ENCODE results near the gene PSMC5. TPM values are rescaled to one million over a fixed set of nuclear protein-coding genes. Genes with fewer than 3 reads are reported as not detected.

The PSMC5 gene
- 135 to 152 TPM (median 149 TPM) in 3 replicates for total RNA-seq (2021)
- Bru-seq, nascent RNA, result percentile 93 among the genes with signal in this experiment
- long read RNA-seq, experiment 1, transcript PSMC5-212 (11 exons, 1,474 nt), result minor isoform, 5 of 559 reads
- long read RNA-seq, experiment 1, transcript PSMC5-201 (12 exons, 1,579 nt), result major isoform, 458 of 559 reads
- long read RNA-seq, experiment 1, transcript PSMC5-203 (12 exons, 1,680 nt), result minor isoform, 36 of 559 reads
- long read RNA-seq, experiment 1, partial matches to known transcripts, result 23 of 559 reads
- long read RNA-seq, experiment 1, other reads (novel, unspliced or antisense), result 36 of 559 reads
- long read RNA-seq, experiment 2, transcript PSMC5-203 (12 exons, 1,680 nt), result minor isoform, 6 of 217 reads
- long read RNA-seq, experiment 2, transcript PSMC5-201 (12 exons, 1,579 nt), result major isoform, 119 of 217 reads
- long read RNA-seq, experiment 2, partial matches to known transcripts, result 39 of 217 reads
- long read RNA-seq, experiment 2, other reads (novel, unspliced or antisense), result 49 of 217 reads
- long read RNA-seq, experiment 3, transcript PSMC5-201 (12 exons, 1,579 nt), result major isoform, 1,145 of 1,286 reads
- long read RNA-seq, experiment 3, transcript PSMC5-212 (11 exons, 1,474 nt), result minor isoform, 6 of 1,286 reads
- long read RNA-seq, experiment 3, transcript PSMC5-203 (12 exons, 1,680 nt), result minor isoform, 50 of 1,286 reads
- long read RNA-seq, experiment 3, partial matches to known transcripts, result 15 of 1,286 reads
- long read RNA-seq, experiment 3, other reads (novel, unspliced or antisense), result 70 of 1,286 reads

- H3K4me1 Mint-ChIP-seq, result peaks cover 18% of the 10 kb centered on the region
- peak within 1 kb of the TSS; percentile 100 for H3K27ac Mint-ChIP-seq
- POLR2A ChIA-PET, result interaction anchor here (0.5 to 1.6 kb wide), 7 partner anchors 12 to 1865 kb away, joined by 3 to 9 read pairs (median 4); partner anchors contain the start of genes CCDC47 and DDX42
- CTCF ChIA-PET, result interaction anchor here (2.0 to 4.4 kb wide), 2 partner anchors 12 to 21 kb away, joined by 5 to 16 read pairs; no protein-coding TSS in a partner anchor
- H3K9me3 Mint-ChIP-seq, result no peaks in the 10 kb centered on the region
- peaks cover 76% of the 10 kb centered on the region for H3K36me3 Mint-ChIP-seq
- H3K27me3 Mint-ChIP-seq (ENCODE audit: low read depth), result no peaks in the 10 kb centered on the region
- H3K4me3 Mint-ChIP-seq, result peak within 1 kb of the TSS; percentile 96
- ATAC-seq (peak; percentile 92), DNase-seq (ENCODE audit: low spot score) (peak; percentile 92)
- TF ChIP-seq NR1H2 (CRISPR knock-in tag; IDR thresholded peaks at IDR 0.05), result no peak
- 0 out of 2 replicates have a peak, but pooled peaks have one; percentile 57 for TF ChIP-seq CBFB (CRISPR knock-in tag; IDR thresholded peaks at IDR 0.05; ENCODE audit: low read depth)
- TF ChIP-seq RELA (CRISPR knock-in tag; IDR thresholded peaks at IDR 0.05; ENCODE audit: borderline replicate concordance), result no peak
- TF ChIP-seq, protein P1, sequence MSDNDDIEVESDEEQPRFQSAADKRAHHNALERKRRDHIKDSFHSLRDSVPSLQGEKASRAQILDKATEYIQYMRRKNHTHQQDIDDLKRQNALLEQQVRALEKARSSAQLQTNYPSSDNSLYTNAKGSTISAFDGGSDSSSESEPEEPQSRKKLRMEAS (CRISPR knock-in tag; IDR thresholded peaks at IDR 0.05), result peak; percentile 81
- no peak for TF ChIP-seq TCF7 (CRISPR knock-in tag; IDR thresholded peaks at IDR 0.05; ENCODE audit: low read depth)
- no peak for TF ChIP-seq NFATC4 (CRISPR knock-in tag; IDR thresholded peaks at IDR 0.05)
- TF ChIP-seq KAT7 (CRISPR knock-in tag; IDR thresholded peaks at IDR 0.05; ENCODE audit: borderline replicate concordance), result 0 out of 2 replicates have a peak, but pooled peaks have one; percentile 34
- no peak for TF ChIP-seq AR (CRISPR knock-in tag; IDR thresholded peaks at IDR 0.05)
- TF ChIP-seq TEAD1 (CRISPR knock-in tag; IDR thresholded peaks at IDR 0.05), result peak; percentile 38; the same call in 1 of the 2 replicates
- TF ChIP-seq, protein P2, sequence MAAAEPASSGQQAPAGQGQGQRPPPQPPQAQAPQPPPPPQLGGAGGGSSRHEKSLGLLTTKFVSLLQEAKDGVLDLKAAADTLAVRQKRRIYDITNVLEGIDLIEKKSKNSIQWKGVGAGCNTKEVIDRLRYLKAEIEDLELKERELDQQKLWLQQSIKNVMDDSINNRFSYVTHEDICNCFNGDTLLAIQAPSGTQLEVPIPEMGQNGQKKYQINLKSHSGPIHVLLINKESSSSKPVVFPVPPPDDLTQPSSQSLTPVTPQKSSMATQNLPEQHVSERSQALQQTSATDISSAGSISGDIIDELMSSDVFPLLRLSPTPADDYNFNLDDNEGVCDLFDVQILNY (CRISPR knock-in tag; IDR thresholded peaks at IDR 0.05), result peak; percentile 79
- peak; percentile 56; the same call in 1 of the 2 replicates for TF ChIP-seq SP1 (CRISPR knock-in tag; conservative IDR thresholded peaks at IDR 0.05)
- no peak for TF ChIP-seq STAT6 (CRISPR knock-in tag; conservative IDR thresholded peaks at IDR 0.05; ENCODE audit: low read depth)
- peak; percentile 91 for TF ChIP-seq NR2C2 (CRISPR knock-in tag; IDR thresholded peaks at IDR 0.05)
- TF ChIP-seq, protein P3, sequence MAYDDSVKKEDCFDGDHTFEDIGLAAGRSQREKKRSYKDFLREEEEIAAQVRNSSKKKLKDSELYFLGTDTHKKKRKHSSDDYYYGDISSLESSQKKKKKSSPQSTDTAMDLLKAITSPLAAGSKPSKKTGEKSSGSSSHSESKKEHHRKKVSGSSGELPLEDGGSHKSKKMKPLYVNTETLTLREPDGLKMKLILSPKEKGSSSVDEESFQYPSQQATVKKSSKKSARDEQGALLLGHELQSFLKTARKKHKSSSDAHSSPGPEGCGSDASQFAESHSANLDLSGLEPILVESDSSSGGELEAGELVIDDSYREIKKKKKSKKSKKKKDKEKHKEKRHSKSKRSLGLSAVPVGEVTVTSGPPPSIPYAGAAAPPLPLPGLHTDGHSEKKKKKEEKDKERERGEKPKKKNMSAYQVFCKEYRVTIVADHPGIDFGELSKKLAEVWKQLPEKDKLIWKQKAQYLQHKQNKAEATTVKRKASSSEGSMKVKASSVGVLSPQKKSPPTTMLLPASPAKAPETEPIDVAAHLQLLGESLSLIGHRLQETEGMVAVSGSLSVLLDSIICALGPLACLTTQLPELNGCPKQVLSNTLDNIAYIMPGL (CRISPR knock-in tag; IDR thresholded peaks at IDR 0.05), result peak; percentile 87
- peak; percentile 63 for TF ChIP-seq GABPB1 (CRISPR knock-in tag; IDR thresholded peaks at IDR 0.05)
- TF ChIP-seq, protein P4, sequence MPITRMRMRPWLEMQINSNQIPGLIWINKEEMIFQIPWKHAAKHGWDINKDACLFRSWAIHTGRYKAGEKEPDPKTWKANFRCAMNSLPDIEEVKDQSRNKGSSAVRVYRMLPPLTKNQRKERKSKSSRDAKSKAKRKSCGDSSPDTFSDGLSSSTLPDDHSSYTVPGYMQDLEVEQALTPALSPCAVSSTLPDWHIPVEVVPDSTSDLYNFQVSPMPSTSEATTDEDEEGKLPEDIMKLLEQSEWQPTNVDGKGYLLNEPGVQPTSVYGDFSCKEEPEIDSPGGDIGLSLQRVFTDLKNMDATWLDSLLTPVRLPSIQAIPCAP (CRISPR knock-in tag; IDR thresholded peaks at IDR 0.05), result no peak
- peak; percentile 81; the same call in 1 of the 2 replicates for TF ChIP-seq NFE2L1 (CRISPR knock-in tag; IDR thresholded peaks at IDR 0.05)
- no peak for TF ChIP-seq CREM (CRISPR knock-in tag; IDR thresholded peaks at IDR 0.05)
- TF ChIP-seq FOXK1 (CRISPR knock-in tag; IDR thresholded peaks at IDR 0.05), result peak; percentile 22
- peak; percentile 86 for TF ChIP-seq ZNF232 (CRISPR knock-in tag; IDR thresholded peaks at IDR 0.05)
- peak; percentile 82; the same call in 1 of the 2 replicates for TF ChIP-seq FOXP4 (CRISPR knock-in tag; IDR thresholded peaks at IDR 0.05)
Observed at GRCh38 chr17:63827002-63827800, at the start of gene PSMC5, which contains the start of gene FTSJ3. PSMC5 (plus strand) TSS chr17:63827431; CDS start chr17:63827491, 60 bp downstream. FTSJ3 (minus strand) TSS chr17:63827663; CDS start chr17:63826902, 761 bp downstream.

Data from WTC11 (cell line).